Naive thymus-derived CD4-positive, alpha-beta T cell (primary cell): ENCODE measurements around the gene NRBP1. TPM values are rescaled to one million over a fixed set of nuclear protein-coding genes. Genes with fewer than 3 reads are reported as not detected.

Experiments used
- ATAC-seq: fragments of 150-1000 bp; cut with Tn5 transposase; 2 replicates; pipeline ENCODE4 v1.10.0; 2021; ENCODE audit warnings: mild to moderate bottlenecking, moderate library complexity
- CTCF ChIA-PET: fragments of 350-600 bp; sonication (Branson Sonifier 250); formaldehyde crosslinking; loops from one replicate; lab custom pipeline; 2021; ENCODE audit warnings: antibody characterized with exemption; lab: Charles Lee
- POLR2A ChIA-PET: fragments of 350-600 bp; sonication (Branson Sonifier 250); formaldehyde crosslinking; loops from one replicate; lab custom pipeline; 2021; ENCODE audit warnings: antibody characterized with exemption, inconsistent platforms; lab: Charles Lee
- DNase-seq, 9 donors: peaks; one replicate each; pipeline versions ENCODE4 v3.0.0 to v3.0.0-alpha.2; 2020 to 2022; ENCODE audit warnings: mixed read lengths in 1 of 9
- H3K27ac ChIP-seq: one replicate; pipeline ENCODE4 v1.7.0; 2013; ENCODE audit warnings: mild to moderate bottlenecking, low read depth, low read length, moderate library complexity
- H3K27me3 ChIP-seq, 2 donors: one replicate each; pipeline ENCODE4 v1.7.0; 2013; ENCODE audit warnings: low read length in 2 of 2, mild to moderate bottlenecking in 2 of 2, moderate library complexity in 2 of 2; ENCODE audit not compliant: control insufficient read depth in 2 of 2, insufficient read depth in 2 of 2
- H3K36me3 ChIP-seq, 3 experiments: 1 replicate in 2 of 3; 2 replicates in 1 of 3; pipeline ENCODE4 v1.7.0; 2013; ENCODE audit warnings: low read length in 3 of 3, mild to moderate bottlenecking in 3 of 3, moderate library complexity in 1 of 3; ENCODE audit not compliant: insufficient read depth in 3 of 3, control insufficient read depth in 2 of 3
- H3K4me1 ChIP-seq, 2 donors: one replicate each; pipeline ENCODE4 v1.7.0; 2013; ENCODE audit warnings: low read length in 2 of 2, mild to moderate bottlenecking in 2 of 2, moderate library complexity in 1 of 2; ENCODE audit not compliant: control insufficient read depth in 2 of 2, insufficient read depth in 2 of 2
- H3K4me3 ChIP-seq: 2 replicates; pipeline ENCODE4 v1.7.0; 2013; ENCODE audit warnings: mild to moderate bottlenecking, low read length
- H3K9me3 ChIP-seq, 3 experiments: 1 replicate in 2 of 3; 2 replicates in 1 of 3; pipeline ENCODE4 v1.7.0; 2013; ENCODE audit warnings: low read length in 3 of 3; ENCODE audit not compliant: control insufficient read depth in 2 of 3
- H3K27ac Mint-ChIP-seq, 9 donors: one replicate each; pipeline ENCODE4 v1.8.0; 2020 to 2022; ENCODE audit warnings: mixed read lengths in 9 of 9, mild to moderate bottlenecking in 8 of 9, moderate library complexity in 5 of 9, inconsistent platforms in 2 of 9
- H3K27me3 Mint-ChIP-seq, 5 donors: one replicate each; pipeline ENCODE4 v1.8.0; 2021 to 2022; ENCODE audit warnings: mixed read lengths in 5 of 5, mild to moderate bottlenecking in 1 of 5
- H3K36me3 Mint-ChIP-seq, 5 donors: one replicate each; pipeline ENCODE4 v1.8.0; 2020 to 2022; ENCODE audit warnings: mixed read lengths in 5 of 5, mild to moderate bottlenecking in 3 of 5, inconsistent platforms in 1 of 5
- H3K4me1 Mint-ChIP-seq, 7 donors: one replicate each; pipeline ENCODE4 v1.8.0; 2020 to 2022; ENCODE audit warnings: mixed read lengths in 7 of 7, mild to moderate bottlenecking in 3 of 7, inconsistent platforms in 1 of 7
- H3K4me3 Mint-ChIP-seq, 10 donors: one replicate each; pipeline ENCODE4 v1.8.0; 2020 to 2022; ENCODE audit warnings: mild to moderate bottlenecking in 10 of 10, mixed read lengths in 10 of 10, moderate library complexity in 6 of 10, inconsistent platforms in 2 of 10
- H3K9me3 Mint-ChIP-seq, 11 donors: one replicate each; pipeline ENCODE4 v1.8.0; 2020 to 2022; ENCODE audit warnings: mixed read lengths in 11 of 11, mild to moderate bottlenecking in 4 of 11, inconsistent platforms in 1 of 11, moderate library complexity in 1 of 11
- intact Hi-C, 2 donors: fragments of 100-400 bp; cut with micrococcal nuclease; formaldehyde crosslinking; loops; one replicate each; pipeline ENCODE4 v1.15.1; 2023
- polyA plus RNA-seq, 2 donors: library from polyadenylated mRNA; unstranded; fragments of 300-500 nt; fragmentation: Illumina TruSeq; gene quantifications; one replicate each; pipeline ENCODE4 v1.2.3, GENCODE V29; 2021
- total RNA-seq, 6 experiments: library from RNA in 5 of 6; stranded (reverse) in 5 of 6; gene quantifications; 1 replicate in 5 of 6; 2 replicates in 1 of 6; pipeline ENCODE4 v1.2.3 and lab custom pipeline; 2021 to 2026

NRBP1 gene
- total and polyA plus RNA-seq, 7 experiments from 2014 or later = 70.0 to 181 (median 121) TPM

DNA sequence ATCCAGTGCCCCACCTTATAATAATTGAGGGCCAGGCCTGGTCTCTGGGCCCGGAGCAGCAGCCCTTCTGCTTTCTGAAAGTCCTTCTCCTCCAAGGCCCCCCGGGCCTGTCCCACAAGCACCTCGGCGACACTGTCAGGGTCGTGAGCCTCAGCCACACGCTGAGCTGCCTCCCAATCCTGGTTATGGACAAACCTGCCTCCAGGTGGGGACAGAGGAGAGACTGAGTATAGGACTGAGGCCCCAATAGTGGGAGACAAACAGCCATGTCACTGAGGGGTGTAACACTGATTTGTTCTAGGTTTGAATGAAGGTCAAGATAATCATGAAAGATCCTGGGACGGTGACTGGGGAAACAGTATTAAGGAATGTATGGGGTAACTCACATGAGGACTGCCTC is 25.5 kb downstream of the NRBP1 start:
- Histone ChIP-seq H3K27ac (no peak overlapping the region), H3K9me3 (no peaks in the 10 kb centered on the region), H3K27me3 (no peaks in the 10 kb centered on the region), H3K4me3 (no peak overlapping the region), H3K36me3 (peaks cover 0 to 48% (median 0%) of the 10 kb centered on the region in 3 experiments), H3K4me1 (no peaks in the 10 kb centered on the region)
- Mint-ChIP-seq H3K36me3 (peaks cover 2 to 53% (median 7%) of the 10 kb centered on the region in 5 donors), H3K27ac (no peak overlapping the region), H3K9me3 (no peaks in the 10 kb centered on the region), H3K4me3 (no peak overlapping the region), H3K27me3 (no peaks in the 10 kb centered on the region), H3K4me1 (peaks cover 0 to 3% (median 0%) of the 10 kb centered on the region in 7 donors)
- no peak for DNase-seq
- POLR2A ChIA-PET = interaction anchor here (0.5 to 0.6 kb wide), 2 partner anchors 51 to 152 kb away, joined by 3 read pairs; no protein-coding TSS in a partner anchor
- intact Hi-C loops = no loop called here
- CTCF ChIA-PET = no interaction called here
- ATAC-seq = no peak

DNA sequence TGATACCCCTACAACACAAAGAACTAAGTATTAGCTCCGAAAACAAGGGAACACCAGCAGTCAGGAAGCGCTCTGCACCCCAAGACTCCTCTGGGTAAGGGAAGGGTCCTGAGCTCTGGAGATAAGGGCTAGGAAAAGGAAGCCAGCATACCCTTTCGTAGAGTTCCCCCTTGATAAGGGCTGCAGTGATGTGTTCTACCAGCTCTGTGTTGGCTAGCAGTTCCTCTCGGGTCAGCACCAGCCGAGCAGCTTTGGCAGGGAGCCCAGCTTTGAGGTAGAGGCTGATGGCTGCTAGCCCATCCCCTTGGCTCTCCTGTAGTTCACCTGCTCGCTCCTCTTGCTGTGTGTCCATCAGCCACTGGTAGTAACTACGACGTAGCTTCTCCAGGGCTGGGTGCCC is 32.7 kb downstream of the NRBP1 start:
- no peak for ATAC-seq
- Histone ChIP-seq H3K27me3 (no peaks in the 10 kb centered on the region), H3K9me3 (no peaks in the 10 kb centered on the region), H3K36me3 (peaks cover 0 to 28% (median 5%) of the 10 kb centered on the region in 3 experiments), H3K27ac (no peak overlapping the region), H3K4me1 (no peaks in the 10 kb centered on the region), H3K4me3 (no peak overlapping the region)
- Mint-ChIP-seq H3K4me1 (peaks cover 0 to 3% (median 0%) of the 10 kb centered on the region in 7 donors), H3K27me3 (no peaks in the 10 kb centered on the region), H3K36me3 (peaks cover 0 to 48% (median 19%) of the 10 kb centered on the region in 5 donors), H3K4me3 (no peak overlapping the region), H3K27ac (no peak overlapping the region), H3K9me3 (peaks cover 0 to 1% (median 0%) of the 10 kb centered on the region in 11 donors)
- DNase-seq = no peak
- ChIA-PET CTCF (no interaction called here), POLR2A (no interaction called here)
- intact Hi-C loops = no loop called here

DNA sequence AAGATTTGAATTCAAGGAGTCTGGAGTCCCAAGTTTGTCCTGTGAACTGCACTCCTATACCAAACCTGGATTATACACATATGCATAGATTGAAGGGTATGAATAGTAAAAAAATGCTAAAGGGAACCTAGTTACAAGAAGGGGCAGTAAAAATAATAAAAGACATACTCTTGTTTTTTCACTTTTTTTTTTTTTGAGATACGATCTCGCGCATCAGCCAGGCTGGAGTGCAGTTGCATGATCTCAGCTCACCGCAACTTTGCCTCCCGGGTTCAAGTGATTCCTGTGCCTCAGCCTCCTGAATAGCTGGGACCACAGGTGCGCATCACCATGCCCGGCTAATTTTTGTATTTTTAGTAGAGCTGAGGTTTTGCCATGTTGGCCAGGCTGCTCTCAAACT is 36.0 kb downstream of the NRBP1 start:
- Histone ChIP-seq H3K4me3 (no peak overlapping the region), H3K36me3 (peaks cover 0 to 8% (median 5%) of the 10 kb centered on the region in 3 experiments), H3K27me3 (no peaks in the 10 kb centered on the region), H3K9me3 (no peaks in the 10 kb centered on the region), H3K27ac (no peak overlapping the region), H3K4me1 (no peaks in the 10 kb centered on the region)
- no peak for DNase-seq
- ChIA-PET POLR2A (no interaction called here), CTCF (no interaction called here)
- peaks cover 0 to 1% (median 0%) of the 10 kb centered on the region in 11 donors for H3K9me3 Mint-ChIP-seq
- peaks cover 0 to 31% (median 11%) of the 10 kb centered on the region in 5 donors for H3K36me3 Mint-ChIP-seq
- no peak overlapping the region for H3K4me3 Mint-ChIP-seq
- intact Hi-C loops = no loop called here
- H3K27me3 Mint-ChIP-seq = no peaks in the 10 kb centered on the region
- H3K27ac Mint-ChIP-seq = no peak overlapping the region
- H3K4me1 Mint-ChIP-seq = no peaks in the 10 kb centered on the region
- no peak for ATAC-seq

DNA sequence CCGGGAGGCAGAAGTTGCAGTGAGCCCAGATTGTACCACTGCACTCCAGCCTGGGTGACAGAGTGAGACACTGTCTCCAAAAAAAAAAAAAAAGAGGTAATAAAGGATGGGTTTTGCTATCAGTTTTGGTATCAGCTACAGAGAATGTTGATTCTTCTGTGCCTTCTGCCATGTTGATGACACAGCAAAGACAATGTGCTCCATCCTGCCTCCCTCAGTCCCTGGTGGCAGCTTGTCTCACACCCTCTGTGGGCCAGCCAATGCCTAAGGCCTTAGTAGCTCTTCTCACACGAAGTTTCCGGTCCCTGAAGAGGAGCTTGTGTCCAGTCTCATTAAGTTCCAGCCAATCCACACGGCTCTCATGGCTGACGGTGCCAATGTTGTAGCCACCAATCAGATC is 43.5 kb downstream of the NRBP1 start:
- DNase-seq (no peak), ATAC-seq (no peak)
- no peak overlapping the region for H3K4me3 ChIP-seq
- no peaks in the 10 kb centered on the region for H3K27me3 ChIP-seq
- no peak overlapping the region for H3K4me3 Mint-ChIP-seq
- peaks cover 0 to 21% (median 0%) of the 10 kb centered on the region in 3 experiments for H3K36me3 ChIP-seq
- H3K9me3 Mint-ChIP-seq = no peaks in the 10 kb centered on the region
- no peaks in the 10 kb centered on the region for H3K4me1 ChIP-seq
- POLR2A ChIA-PET = interaction anchor here (0.5 kb wide), 1 partner anchor 1341 kb away, joined by 3 read pairs; no protein-coding TSS in a partner anchor
- H3K27ac ChIP-seq = no peak overlapping the region
- CTCF ChIA-PET = no interaction called here
- H3K4me1 Mint-ChIP-seq = no peaks in the 10 kb centered on the region
- no peaks in the 10 kb centered on the region for H3K9me3 ChIP-seq
- peaks cover 0 to 37% (median 15%) of the 10 kb centered on the region in 5 donors for H3K36me3 Mint-ChIP-seq
- H3K27ac Mint-ChIP-seq = peak overlapping the region in 1 of 9 donors; percentile 26
- intact Hi-C loops = no loop called here
- no peaks in the 10 kb centered on the region for H3K27me3 Mint-ChIP-seq

GRCh38 chr2:27485496-27485895 is 57.1 kb downstream of the NRBP1 start:
- Histone ChIP-seq H3K4me1 (peaks cover 11 to 16% of the 10 kb centered on the region in 2 donors), H3K27me3 (no peaks in the 10 kb centered on the region), H3K27ac (no peak overlapping the region), H3K4me3 (no peak overlapping the region), H3K9me3 (no peaks in the 10 kb centered on the region), H3K36me3 (peaks cover 0 to 18% (median 0%) of the 10 kb centered on the region in 3 experiments)
- intact Hi-C loops = loop anchor here (5.0 to 10.0 kb wide), 5 partner anchors 128 to 401 kb away; partner anchors contain the start of genes ATRAID (in 1 of the 2), GTF3C2 (in 1 of the 2), KHK (in 1 of the 2) and SLC30A3 (in 1 of the 2)
- Mint-ChIP-seq H3K9me3 (peaks cover 0 to 3% (median 0%) of the 10 kb centered on the region in 11 donors), H3K27ac (peak overlapping the region in 3 of 9 donors; percentile 21 to 47 (median 34)), H3K4me3 (no peak overlapping the region), H3K4me1 (peaks cover 8 to 20% (median 17%) of the 10 kb centered on the region in 7 donors), H3K27me3 (no peaks in the 10 kb centered on the region), H3K36me3 (peaks cover 0 to 21% (median 8%) of the 10 kb centered on the region in 5 donors)
- no peak for DNase-seq
- no peak for ATAC-seq
- CTCF ChIA-PET = no interaction called here
- POLR2A ChIA-PET = interaction anchor here (0.6 kb wide), 1 partner anchor 55 kb away, joined by 4 read pairs; no protein-coding TSS in a partner anchor

GRCh38 chr2:27489118-27489497 is 60.7 kb downstream of the NRBP1 start:
- peak overlapping the region; percentile 82 to 99 (median 98) for H3K27ac Mint-ChIP-seq
- ATAC-seq (peak; percentile 10), DNase-seq (peak in 1 of 9 donors; percentile 53)
- peak overlapping the region; percentile 78 to 92 (median 84) for H3K4me3 Mint-ChIP-seq
- Histone ChIP-seq H3K36me3 (peaks cover 0 to 4% (median 0%) of the 10 kb centered on the region in 3 experiments), H3K4me3 (peak overlapping the region; percentile 62), H3K4me1 (peaks cover 11 to 16% of the 10 kb centered on the region in 2 donors), H3K27ac (peak overlapping the region; percentile 80), H3K27me3 (peaks cover 0 to 2% of the 10 kb centered on the region in 2 donors), H3K9me3 (no peaks in the 10 kb centered on the region)
- H3K4me1 Mint-ChIP-seq = peaks cover 8 to 28% (median 19%) of the 10 kb centered on the region in 7 donors
- peaks cover 10 to 16% (median 12%) of the 10 kb centered on the region in 5 donors for H3K27me3 Mint-ChIP-seq
- ChIA-PET POLR2A (no interaction called here), CTCF (no interaction called here)
- peaks cover 0 to 3% (median 0%) of the 10 kb centered on the region in 11 donors for H3K9me3 Mint-ChIP-seq
- intact Hi-C loops = loop anchor here (1.0 to 10.0 kb wide), 17 partner anchors 61 to 404 kb away; partner anchors contain the start of genes EIF2B4 (in 2 of the 2), GTF3C2 (in 2 of the 2), NRBP1 (in 2 of the 2) and PPM1G (in 2 of the 2)
- peaks cover 0 to 8% (median 0%) of the 10 kb centered on the region in 5 donors for H3K36me3 Mint-ChIP-seq
